ENCODE measurements around the gene NARS2.

Gene NARS2

GRCh38 chr11:78573681-78574080 is 983 bp downstream of the NARS2 start:
- peak overlapping the region; percentile 24 for H3K4me3 ChIP-seq (IDR thresholded peaks at IDR 0.05; ENCODE audit: insufficient read depth, low read depth, low read length)
- peak overlapping the region; percentile 77 for H3K4me2 ChIP-seq
- peak overlapping the region; percentile 82 for H3K9ac ChIP-seq
- H3K36me3 ChIP-seq (ENCODE audit: insufficient read depth): no peaks in the 10 kb centered on the region
- H3K27ac ChIP-seq: no peak overlapping the region
- H2AFZ ChIP-seq (ENCODE audit: low read depth): peak overlapping the region; percentile 94
- H3K79me2 ChIP-seq (ENCODE audit: insufficient read depth, low read depth): peaks cover 4% of the 10 kb centered on the region; the same call in 1 of the 2 replicates
- no peaks in the 10 kb centered on the region for H4K20me1 ChIP-seq (ENCODE audit: insufficient read depth)
- H3K27me3 ChIP-seq (ENCODE audit: insufficient read depth, low read depth): no peaks in the 10 kb centered on the region
- H3K4me1 ChIP-seq (ENCODE audit: low read depth, poor library complexity, severe bottlenecking): peaks cover 13% of the 10 kb centered on the region
- TF ChIP-seq, protein P1, sequence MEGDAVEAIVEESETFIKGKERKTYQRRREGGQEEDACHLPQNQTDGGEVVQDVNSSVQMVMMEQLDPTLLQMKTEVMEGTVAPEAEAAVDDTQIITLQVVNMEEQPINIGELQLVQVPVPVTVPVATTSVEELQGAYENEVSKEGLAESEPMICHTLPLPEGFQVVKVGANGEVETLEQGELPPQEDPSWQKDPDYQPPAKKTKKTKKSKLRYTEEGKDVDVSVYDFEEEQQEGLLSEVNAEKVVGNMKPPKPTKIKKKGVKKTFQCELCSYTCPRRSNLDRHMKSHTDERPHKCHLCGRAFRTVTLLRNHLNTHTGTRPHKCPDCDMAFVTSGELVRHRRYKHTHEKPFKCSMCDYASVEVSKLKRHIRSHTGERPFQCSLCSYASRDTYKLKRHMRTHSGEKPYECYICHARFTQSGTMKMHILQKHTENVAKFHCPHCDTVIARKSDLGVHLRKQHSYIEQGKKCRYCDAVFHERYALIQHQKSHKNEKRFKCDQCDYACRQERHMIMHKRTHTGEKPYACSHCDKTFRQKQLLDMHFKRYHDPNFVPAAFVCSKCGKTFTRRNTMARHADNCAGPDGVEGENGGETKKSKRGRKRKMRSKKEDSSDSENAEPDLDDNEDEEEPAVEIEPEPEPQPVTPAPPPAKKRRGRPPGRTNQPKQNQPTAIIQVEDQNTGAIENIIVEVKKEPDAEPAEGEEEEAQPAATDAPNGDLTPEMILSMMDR (conservative IDR thresholded peaks at IDR 0.05; ENCODE audit: low read depth, low read length): no peak

GRCh38 chr11:78573271-78573670 is 1.4 kb downstream of the NARS2 start:
- TF ChIP-seq, protein P1 (conservative IDR thresholded peaks at IDR 0.05; ENCODE audit: low read depth, low read length): no peak
- Histone ChIP-seq H4K20me1 (ENCODE audit: insufficient read depth) (no peaks in the 10 kb centered on the region), H3K36me3 (ENCODE audit: insufficient read depth) (no peaks in the 10 kb centered on the region), H3K79me2 (ENCODE audit: insufficient read depth, low read depth) (peaks cover 4% of the 10 kb centered on the region; the same call in 1 of the 2 replicates), H3K4me1 (ENCODE audit: low read depth, poor library complexity, severe bottlenecking) (peaks cover 13% of the 10 kb centered on the region), H3K4me2 (peak overlapping the region; percentile 77), H3K4me3 (IDR thresholded peaks at IDR 0.05; ENCODE audit: insufficient read depth, low read depth, low read length) (no peak overlapping the region), H2AFZ (ENCODE audit: low read depth) (no peak overlapping the region), H3K27me3 (ENCODE audit: insufficient read depth, low read depth) (no peaks in the 10 kb centered on the region), H3K27ac (no peak overlapping the region), H3K9ac (peak overlapping the region; percentile 82; the same call in 1 of the 2 replicates)

DNA sequence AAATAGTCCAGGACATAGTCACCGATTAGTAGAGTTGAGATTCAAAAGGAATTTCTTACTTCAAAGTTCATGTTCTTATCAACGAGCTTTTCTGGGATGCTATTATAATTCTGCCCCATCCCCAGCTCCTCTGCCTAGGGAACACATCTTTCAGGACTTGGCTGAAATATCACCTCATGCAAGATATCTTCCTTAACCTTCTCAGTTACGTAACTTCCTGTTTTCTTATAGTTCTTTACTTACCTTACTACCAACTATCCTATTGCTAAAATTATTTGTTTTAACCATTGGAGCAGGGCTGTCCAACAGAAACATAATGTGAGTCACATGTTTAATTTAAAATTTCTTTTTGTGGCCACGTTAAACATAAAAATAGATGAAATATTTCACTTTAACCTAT is 2.3 kb downstream of the NARS2 start:
- no peaks in the 10 kb centered on the region for H4K20me1 ChIP-seq (ENCODE audit: insufficient read depth)
- H3K27me3 ChIP-seq (ENCODE audit: insufficient read depth, low read depth): no peaks in the 10 kb centered on the region
- H3K4me3 ChIP-seq (IDR thresholded peaks at IDR 0.05; ENCODE audit: insufficient read depth, low read depth, low read length): no peak overlapping the region
- H3K4me1 ChIP-seq (ENCODE audit: low read depth, poor library complexity, severe bottlenecking): peaks cover 13% of the 10 kb centered on the region
- H3K4me2 ChIP-seq: 0 out of 2 replicates have a peak overlapping the region, but pooled peaks have one; percentile 77
- no peak overlapping the region for H3K9ac ChIP-seq
- TF ChIP-seq, protein P1 (conservative IDR thresholded peaks at IDR 0.05; ENCODE audit: low read depth, low read length): no peak
- H3K79me2 ChIP-seq (ENCODE audit: insufficient read depth, low read depth): peaks cover 4% of the 10 kb centered on the region; the same call in 1 of the 2 replicates
- H2AFZ ChIP-seq (ENCODE audit: low read depth): no peak overlapping the region
- no peak overlapping the region for H3K27ac ChIP-seq
- no peaks in the 10 kb centered on the region for H3K36me3 ChIP-seq (ENCODE audit: insufficient read depth)

DNA sequence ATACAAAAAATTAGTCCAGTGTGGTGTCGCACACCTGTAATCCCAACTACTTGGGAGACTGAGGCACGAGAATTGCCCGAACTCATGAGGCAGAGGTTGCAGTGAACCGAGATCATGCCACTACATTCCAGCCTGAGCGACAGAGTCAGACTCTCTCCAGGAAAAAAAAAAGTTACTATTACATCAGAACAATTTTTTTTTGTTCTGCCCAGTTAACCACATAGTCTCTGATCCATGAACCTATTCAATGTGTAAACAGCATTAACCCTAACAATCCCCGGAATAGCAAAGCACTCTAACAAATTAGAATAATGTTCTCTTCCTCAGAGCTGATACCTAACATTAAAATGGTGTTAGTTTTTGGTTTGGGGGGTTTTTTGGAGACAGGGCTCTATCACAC is 4.6 kb downstream of the NARS2 start:
- Histone ChIP-seq H2AFZ (ENCODE audit: low read depth) (no peak overlapping the region), H3K79me2 (ENCODE audit: insufficient read depth, low read depth) (peaks cover 4% of the 10 kb centered on the region; the same call in 1 of the 2 replicates), H4K20me1 (ENCODE audit: insufficient read depth) (no peaks in the 10 kb centered on the region), H3K9ac (no peak overlapping the region), H3K27me3 (ENCODE audit: insufficient read depth, low read depth) (no peaks in the 10 kb centered on the region), H3K4me2 (no peak overlapping the region), H3K27ac (no peak overlapping the region), H3K4me1 (ENCODE audit: low read depth, poor library complexity, severe bottlenecking) (peaks cover 8% of the 10 kb centered on the region), H3K36me3 (ENCODE audit: insufficient read depth) (no peaks in the 10 kb centered on the region), H3K4me3 (IDR thresholded peaks at IDR 0.05; ENCODE audit: insufficient read depth, low read depth, low read length) (no peak overlapping the region)
- TF ChIP-seq, protein P1 (conservative IDR thresholded peaks at IDR 0.05; ENCODE audit: low read depth, low read length): no peak
